Measurements from ENCODE around the gene ETFA. TPM values are rescaled to one million over a fixed set of nuclear protein-coding genes. Genes with fewer than 3 reads are reported as not detected.

The ETFA gene
- 127 and 143 TPM in 2 replicates for total RNA-seq

GRCh38 chr15:76311100-76311953 lies at the start of gene ETFA:
Gene ETFA, minus strand, starts transcription at chr15:76311469. Its CDS starts 81 bp downstream, at chr15:76311388.

GRCh38 chr15:76336254-76337058 lies 25.2 kb upstream of the ETFA start, which contains the start of gene ISL2:
Gene ISL2, plus strand, starts transcription at chr15:76336773. Its CDS starts 111 bp downstream, at chr15:76336884.

Other genes with a start within 250 kb of the ETFA start
- 0.10 and 0.33 TPM in 2 replicates for gene ISL2, start 25.3 kb upstream of the ETFA start, total RNA-seq

All from vein endothelial cell (primary cell).